ENCODE data around the gene PRDM1.

Gene PRDM1

GRCh38 chr6:106085984-106086813, at the start of gene PRDM1:
Gene PRDM1 (plus strand): TSS chr6:106086336. CDS start chr6:106086554, 218 bp downstream.
- ATAC-seq (replicated peaks) (peak; percentile 89 to 93), DNase-seq (peak; percentile 90)
- H3K4me1 Mint-ChIP-seq: peaks cover 46 to 70% of the 10 kb centered on the region in 2 donors
- peaks cover 26% of the 10 kb centered on the region in 2 donors for H3K27me3 Mint-ChIP-seq
- H3K36me3 Mint-ChIP-seq: no peaks in the 10 kb centered on the region
- peak within 1 kb of the TSS; percentile 93 for H3K27ac Mint-ChIP-seq
- H3K9me3 Mint-ChIP-seq: no peaks in the 10 kb centered on the region
- peak within 1 kb of the TSS; percentile 92 to 93 for H3K4me3 Mint-ChIP-seq

DNA sequence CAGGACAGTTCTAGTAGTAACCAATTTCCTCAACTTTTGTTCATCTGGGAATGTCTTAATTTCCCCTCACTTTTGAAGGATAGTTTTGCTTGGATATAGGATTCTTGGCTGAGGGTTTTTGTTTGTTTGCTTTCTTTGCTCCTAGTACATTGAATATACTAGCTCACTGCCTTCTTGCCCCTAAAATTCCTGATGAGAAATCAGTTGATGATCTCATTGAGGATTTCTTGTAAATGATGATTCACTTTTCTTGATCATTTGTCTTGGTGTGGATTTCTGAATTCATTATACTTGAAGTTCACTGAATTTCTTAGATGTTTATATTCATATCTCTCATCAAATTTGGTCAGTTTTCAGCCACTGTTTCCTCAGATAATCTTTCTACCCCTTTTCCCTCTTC, 49.1 kb upstream of the PRDM1 start:
- DNase-seq: no peak
- Mint-ChIP-seq H3K36me3 (peaks cover 10 to 19% of the 10 kb centered on the region in 2 donors), H3K27ac (no peak overlapping the region), H3K27me3 (no peaks in the 10 kb centered on the region), H3K9me3 (peaks cover 13% of the 10 kb centered on the region in 2 donors), H3K4me3 (no peak overlapping the region), H3K4me1 (no peaks in the 10 kb centered on the region)
- no peak for ATAC-seq (replicated peaks)

DNA sequence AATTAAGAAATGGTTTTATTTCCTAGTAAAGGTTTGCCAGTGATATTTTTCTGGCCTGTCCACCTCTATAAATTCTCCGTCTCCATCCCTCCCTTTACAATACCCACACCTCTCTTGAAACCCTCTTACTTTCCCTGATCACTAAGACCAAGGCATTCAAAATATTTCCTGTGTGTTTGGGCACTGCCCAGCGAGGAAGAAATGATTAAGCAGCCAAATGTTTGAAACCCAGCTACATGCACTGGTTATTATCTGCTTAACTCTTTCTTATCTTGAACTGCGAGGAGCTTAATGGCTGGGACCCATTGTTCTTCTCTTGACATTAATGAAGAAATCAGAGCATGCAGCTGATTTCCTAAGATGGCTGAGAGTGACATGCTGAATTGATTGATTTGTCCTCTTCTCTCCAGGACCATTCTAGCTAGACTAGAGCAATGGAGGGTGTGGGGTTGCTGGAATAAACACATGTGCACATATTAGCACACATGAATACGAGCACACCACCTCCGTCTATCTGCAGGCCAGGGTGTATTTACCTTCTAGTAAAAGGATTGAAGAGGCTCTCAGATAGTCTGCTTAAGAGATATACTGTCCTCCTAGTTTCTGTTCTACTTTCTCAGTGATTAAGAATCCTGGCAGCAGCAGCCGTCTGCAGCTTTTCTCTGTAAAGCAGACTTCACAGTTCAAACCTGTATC, 46.1 kb upstream of the PRDM1 start:
- Mint-ChIP-seq H3K36me3 (peaks cover 8 to 19% of the 10 kb centered on the region in 2 donors), H3K4me1 (no peaks in the 10 kb centered on the region), H3K9me3 (peaks cover 13% of the 10 kb centered on the region in 2 donors), H3K27me3 (no peaks in the 10 kb centered on the region), H3K4me3 (no peak overlapping the region), H3K27ac (no peak overlapping the region)
- DNase-seq (no peak), ATAC-seq (replicated peaks) (no peak)

GRCh38 chr6:106044151-106044550, 42.0 kb upstream of the PRDM1 start:
- Mint-ChIP-seq H3K27ac (no peak overlapping the region), H3K36me3 (no peaks in the 10 kb centered on the region), H3K4me1 (no peaks in the 10 kb centered on the region), H3K27me3 (no peaks in the 10 kb centered on the region), H3K4me3 (no peak overlapping the region), H3K9me3 (no peaks in the 10 kb centered on the region)
- no peak for ATAC-seq (replicated peaks)
- DNase-seq: no peak

GRCh38 chr6:106045077-106045476, 41.1 kb upstream of the PRDM1 start:
- ATAC-seq (replicated peaks) (no peak), DNase-seq (no peak)
- no peak overlapping the region for H3K4me3 Mint-ChIP-seq
- H3K36me3 Mint-ChIP-seq: no peaks in the 10 kb centered on the region
- no peak overlapping the region for H3K27ac Mint-ChIP-seq
- no peaks in the 10 kb centered on the region for H3K27me3 Mint-ChIP-seq
- H3K9me3 Mint-ChIP-seq: no peaks in the 10 kb centered on the region
- no peaks in the 10 kb centered on the region for H3K4me1 Mint-ChIP-seq

DNA sequence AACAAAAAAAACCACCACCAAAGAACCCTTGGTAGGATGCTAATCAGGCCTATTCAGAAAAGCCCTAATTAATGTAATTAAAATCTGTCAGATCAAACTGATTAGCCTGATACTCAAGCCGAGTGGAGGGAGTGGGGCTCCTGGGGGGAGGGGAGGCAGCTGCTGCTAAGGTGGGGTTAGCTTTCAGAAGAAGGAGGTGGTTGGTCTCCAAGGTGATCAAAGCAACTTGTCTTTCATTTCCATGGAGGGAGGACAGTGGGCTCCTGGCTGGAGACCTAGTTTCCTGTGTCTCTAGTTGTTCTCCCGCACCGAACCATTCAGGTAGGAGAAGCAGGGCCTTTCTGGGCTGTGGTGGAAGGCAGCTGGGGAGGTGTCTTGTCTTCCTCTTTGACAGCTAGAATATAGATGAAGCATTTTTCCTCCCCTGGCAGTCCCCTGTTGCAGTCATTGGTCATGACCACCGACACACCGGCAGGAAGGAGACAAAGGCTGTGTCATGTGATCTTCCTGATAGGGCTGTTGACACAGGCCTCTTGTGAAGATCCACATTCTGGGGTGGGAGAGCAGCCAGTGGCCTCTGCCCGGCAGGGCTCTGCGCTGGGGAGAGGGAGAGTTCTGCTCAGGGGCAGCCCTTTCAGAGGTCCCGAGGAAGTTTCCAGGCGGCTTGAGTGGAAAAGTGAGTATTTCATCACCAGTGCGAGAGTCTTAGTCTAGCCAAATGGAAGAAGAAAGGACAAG, 39.9 kb upstream of the PRDM1 start:
- no peak for ATAC-seq (replicated peaks)
- DNase-seq: no peak
- H3K4me3 Mint-ChIP-seq: no peak overlapping the region
- H3K27me3 Mint-ChIP-seq: no peaks in the 10 kb centered on the region
- H3K27ac Mint-ChIP-seq: no peak overlapping the region
- H3K4me1 Mint-ChIP-seq: no peaks in the 10 kb centered on the region
- H3K36me3 Mint-ChIP-seq: no peaks in the 10 kb centered on the region
- no peaks in the 10 kb centered on the region for H3K9me3 Mint-ChIP-seq

DNA sequence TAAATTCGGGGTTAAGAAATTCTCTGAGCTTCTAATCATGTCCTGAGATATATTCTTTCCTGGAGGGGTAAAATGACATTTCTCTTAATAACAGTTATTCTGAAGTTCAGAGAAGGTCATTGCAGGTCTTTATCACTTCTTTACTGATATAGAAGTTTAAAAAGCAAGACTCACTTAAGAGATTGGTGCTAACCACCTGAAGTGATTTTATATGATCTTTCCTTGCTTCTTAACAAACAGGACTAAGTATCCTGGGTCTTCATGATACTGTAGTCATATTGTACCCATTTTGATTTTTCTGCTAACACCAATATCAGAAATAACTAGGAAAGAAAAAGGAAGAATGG, 39.3 kb upstream of the PRDM1 start:
- Mint-ChIP-seq H3K9me3 (no peaks in the 10 kb centered on the region), H3K36me3 (no peaks in the 10 kb centered on the region), H3K4me3 (no peak overlapping the region), H3K27me3 (no peaks in the 10 kb centered on the region), H3K4me1 (no peaks in the 10 kb centered on the region), H3K27ac (no peak overlapping the region)
- ATAC-seq (replicated peaks) (no peak), DNase-seq (no peak)

DNA sequence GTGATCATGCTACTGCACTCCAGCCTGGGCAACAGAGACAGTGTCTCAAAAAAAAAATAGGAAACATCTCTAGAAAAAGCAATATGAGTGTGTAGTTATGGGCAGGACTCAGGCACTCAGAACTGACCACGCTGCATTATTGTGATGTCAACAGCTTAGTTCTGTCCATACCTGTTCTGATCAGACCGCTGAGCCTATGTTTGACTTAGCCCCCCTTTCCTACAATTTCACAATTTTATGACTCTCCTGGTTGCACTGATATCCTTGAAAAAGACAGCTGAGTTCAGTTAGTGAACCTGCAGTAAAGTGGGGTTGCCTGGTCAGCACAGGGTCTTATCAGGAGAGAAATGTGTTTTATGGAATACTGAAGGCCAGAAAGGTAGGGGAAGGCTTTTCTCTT, 37.8 kb upstream of the PRDM1 start:
- no peaks in the 10 kb centered on the region for H3K4me1 Mint-ChIP-seq
- no peaks in the 10 kb centered on the region for H3K9me3 Mint-ChIP-seq
- no peaks in the 10 kb centered on the region for H3K36me3 Mint-ChIP-seq
- DNase-seq: no peak
- H3K27me3 Mint-ChIP-seq: no peaks in the 10 kb centered on the region
- no peak overlapping the region for H3K4me3 Mint-ChIP-seq
- ATAC-seq (replicated peaks): no peak
- H3K27ac Mint-ChIP-seq: no peak overlapping the region

DNA sequence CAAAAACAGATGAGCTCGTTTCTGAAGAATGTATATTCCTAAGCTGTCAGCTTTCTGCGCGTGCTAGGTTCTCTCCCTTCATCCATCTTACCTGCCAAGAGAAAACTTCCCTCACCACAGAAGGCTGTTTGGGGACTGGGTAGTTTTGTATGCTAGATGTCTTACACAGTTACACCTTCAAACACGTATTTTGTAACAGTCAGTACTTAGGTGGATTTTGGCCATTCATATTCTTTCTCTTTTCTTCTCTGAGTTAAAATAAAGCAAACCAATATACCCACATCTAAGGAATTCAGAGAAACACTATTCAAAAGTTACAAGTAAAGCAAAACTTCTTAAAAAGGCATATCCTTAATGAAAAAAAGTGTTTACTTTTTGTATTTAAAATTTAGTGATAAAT, 35.6 kb upstream of the PRDM1 start:
- no peak for ATAC-seq (replicated peaks)
- H3K27ac Mint-ChIP-seq: no peak overlapping the region
- H3K27me3 Mint-ChIP-seq: peaks cover 0 to 7% of the 10 kb centered on the region in 2 donors
- no peaks in the 10 kb centered on the region for H3K4me1 Mint-ChIP-seq
- DNase-seq: no peak
- H3K9me3 Mint-ChIP-seq: no peaks in the 10 kb centered on the region
- H3K4me3 Mint-ChIP-seq: no peak overlapping the region
- H3K36me3 Mint-ChIP-seq: no peaks in the 10 kb centered on the region

DNA sequence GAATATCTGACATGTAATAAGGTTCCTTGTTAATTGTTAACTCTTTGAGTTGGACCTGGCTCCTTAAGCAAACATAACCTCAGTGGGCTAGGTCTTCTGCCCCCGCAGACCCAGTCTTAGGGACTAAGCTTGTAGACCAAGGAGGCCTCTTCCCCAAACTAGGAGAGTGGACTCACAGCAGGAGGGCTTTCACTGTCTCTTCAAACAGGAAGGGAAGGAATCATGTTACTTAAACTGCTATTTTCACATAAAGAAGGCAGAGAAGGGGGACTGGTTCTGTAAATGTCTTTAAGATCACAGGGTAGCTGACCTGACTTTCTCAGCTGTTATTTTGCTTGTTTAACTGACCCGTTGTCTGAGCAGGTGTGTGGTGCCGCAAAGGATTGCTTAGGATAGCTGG, 34.9 kb upstream of the PRDM1 start:
- no peaks in the 10 kb centered on the region for H3K36me3 Mint-ChIP-seq
- no peak overlapping the region for H3K4me3 Mint-ChIP-seq
- DNase-seq (no peak), ATAC-seq (replicated peaks) (no peak)
- no peak overlapping the region for H3K27ac Mint-ChIP-seq
- peaks cover 0 to 7% of the 10 kb centered on the region in 2 donors for H3K27me3 Mint-ChIP-seq
- H3K9me3 Mint-ChIP-seq: no peaks in the 10 kb centered on the region
- no peaks in the 10 kb centered on the region for H3K4me1 Mint-ChIP-seq

DNA sequence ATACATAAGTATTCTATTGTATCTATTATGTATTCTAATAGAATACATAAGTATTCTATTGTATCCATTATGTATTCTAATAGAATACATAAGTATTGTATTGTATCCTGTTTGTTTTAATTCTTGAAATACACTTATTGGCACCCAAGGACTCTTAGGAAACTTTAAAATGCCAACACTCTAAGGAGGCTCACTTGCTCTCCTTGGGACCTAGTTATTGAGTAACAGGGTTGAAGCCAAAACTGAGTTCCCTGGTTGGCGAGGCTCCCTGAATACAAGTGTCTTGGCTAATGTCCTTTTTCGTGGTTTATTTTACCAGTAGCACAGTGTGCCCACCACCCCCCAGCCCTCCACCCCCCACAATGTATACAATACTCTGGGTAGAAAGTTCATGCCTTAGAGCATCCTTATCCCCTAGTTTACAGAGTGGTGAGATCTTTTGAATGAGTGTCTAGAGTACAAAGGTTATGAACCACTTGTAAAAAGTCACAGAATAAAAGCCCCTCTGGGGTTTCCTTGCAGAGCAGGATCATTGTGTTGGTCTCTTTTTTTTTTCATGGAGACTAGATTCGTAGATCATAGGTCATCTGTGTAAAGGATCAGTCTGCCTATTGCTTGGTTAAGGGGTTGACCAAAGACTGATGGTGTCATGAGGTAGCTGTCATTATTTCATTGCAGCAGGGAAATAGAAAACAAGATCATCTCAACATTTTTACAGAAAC, 32.5 kb upstream of the PRDM1 start:
- H3K27ac Mint-ChIP-seq: no peak overlapping the region
- H3K4me3 Mint-ChIP-seq: no peak overlapping the region
- H3K9me3 Mint-ChIP-seq: no peaks in the 10 kb centered on the region
- no peaks in the 10 kb centered on the region for H3K4me1 Mint-ChIP-seq
- H3K27me3 Mint-ChIP-seq: peaks cover 0 to 7% of the 10 kb centered on the region in 2 donors
- no peaks in the 10 kb centered on the region for H3K36me3 Mint-ChIP-seq
- ATAC-seq (replicated peaks) (no peak), DNase-seq (no peak)

DNA sequence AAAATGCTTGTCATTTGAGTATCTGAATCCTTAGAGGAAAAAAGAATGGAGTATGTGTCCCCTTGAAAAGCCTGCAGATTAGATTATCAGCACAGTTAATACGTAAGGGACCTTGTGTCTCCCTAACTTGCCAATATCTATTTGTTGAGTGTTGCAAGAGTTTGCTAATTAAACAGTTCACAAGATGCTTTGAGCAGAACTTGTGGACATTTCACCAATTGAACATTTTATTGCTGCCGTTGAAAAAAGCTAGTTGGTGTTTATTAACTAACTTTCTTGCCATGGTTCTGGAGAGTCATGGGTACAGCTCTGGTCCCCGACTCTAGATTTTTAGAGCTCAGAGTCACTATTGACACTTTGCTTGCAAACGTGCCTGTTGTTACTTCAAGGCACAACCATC, 30.6 kb upstream of the PRDM1 start:
- DNase-seq: no peak
- no peak for ATAC-seq (replicated peaks)
- H3K27me3 Mint-ChIP-seq: peaks cover 0 to 7% of the 10 kb centered on the region in 2 donors
- no peak overlapping the region for H3K27ac Mint-ChIP-seq
- no peak overlapping the region for H3K4me3 Mint-ChIP-seq
- H3K9me3 Mint-ChIP-seq: no peaks in the 10 kb centered on the region
- no peaks in the 10 kb centered on the region for H3K4me1 Mint-ChIP-seq
- no peaks in the 10 kb centered on the region for H3K36me3 Mint-ChIP-seq

DNA sequence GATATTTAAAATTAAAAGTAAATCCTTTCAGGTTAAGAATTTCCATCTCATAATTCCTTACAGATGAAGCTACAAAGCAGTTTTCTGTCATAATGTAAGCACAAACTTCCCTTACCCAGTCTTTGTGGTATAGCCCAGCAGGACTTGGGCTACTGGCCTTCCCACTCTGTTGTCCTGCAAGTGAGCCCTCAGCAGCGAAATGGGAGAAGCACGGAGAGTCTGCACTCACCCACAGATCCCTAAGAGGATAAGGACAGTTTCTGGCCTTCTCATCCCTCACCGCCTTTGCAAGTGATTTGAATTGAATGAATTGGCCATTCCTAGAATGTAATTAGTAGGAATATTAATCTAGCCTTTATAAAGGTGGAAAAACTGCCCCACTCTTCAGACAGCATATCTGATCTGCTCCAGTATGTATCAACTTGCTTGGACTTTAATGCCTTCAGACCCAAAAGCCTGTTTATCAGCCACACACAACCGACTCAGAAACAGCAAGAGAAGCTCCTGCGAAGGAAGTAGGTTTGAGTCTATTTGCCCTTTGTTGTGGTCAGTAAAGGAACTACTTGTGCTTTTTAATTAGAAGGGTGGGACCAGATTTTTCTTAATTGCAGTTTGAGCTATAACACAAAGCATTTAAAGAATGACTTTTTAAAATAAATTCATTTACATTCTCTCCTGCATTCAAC, 29.9 kb upstream of the PRDM1 start:
- H3K4me1 Mint-ChIP-seq: no peaks in the 10 kb centered on the region
- no peaks in the 10 kb centered on the region for H3K9me3 Mint-ChIP-seq
- H3K4me3 Mint-ChIP-seq: no peak overlapping the region
- DNase-seq: no peak
- H3K27me3 Mint-ChIP-seq: peaks cover 0 to 7% of the 10 kb centered on the region in 2 donors
- ATAC-seq (replicated peaks): no peak
- no peak overlapping the region for H3K27ac Mint-ChIP-seq
- no peaks in the 10 kb centered on the region for H3K36me3 Mint-ChIP-seq
